GM21367 (cell line): ENCODE results near the gene TUBGCP6.

ENCODE experiments used
- ATAC-seq: cut with Tn5 transposase; IDR thresholded peaks from one replicate; pipeline ENCODE4 v1.9.1; 2021; ENCODE audit not compliant: unreplicated experiment

The TUBGCP6 gene, protein sequence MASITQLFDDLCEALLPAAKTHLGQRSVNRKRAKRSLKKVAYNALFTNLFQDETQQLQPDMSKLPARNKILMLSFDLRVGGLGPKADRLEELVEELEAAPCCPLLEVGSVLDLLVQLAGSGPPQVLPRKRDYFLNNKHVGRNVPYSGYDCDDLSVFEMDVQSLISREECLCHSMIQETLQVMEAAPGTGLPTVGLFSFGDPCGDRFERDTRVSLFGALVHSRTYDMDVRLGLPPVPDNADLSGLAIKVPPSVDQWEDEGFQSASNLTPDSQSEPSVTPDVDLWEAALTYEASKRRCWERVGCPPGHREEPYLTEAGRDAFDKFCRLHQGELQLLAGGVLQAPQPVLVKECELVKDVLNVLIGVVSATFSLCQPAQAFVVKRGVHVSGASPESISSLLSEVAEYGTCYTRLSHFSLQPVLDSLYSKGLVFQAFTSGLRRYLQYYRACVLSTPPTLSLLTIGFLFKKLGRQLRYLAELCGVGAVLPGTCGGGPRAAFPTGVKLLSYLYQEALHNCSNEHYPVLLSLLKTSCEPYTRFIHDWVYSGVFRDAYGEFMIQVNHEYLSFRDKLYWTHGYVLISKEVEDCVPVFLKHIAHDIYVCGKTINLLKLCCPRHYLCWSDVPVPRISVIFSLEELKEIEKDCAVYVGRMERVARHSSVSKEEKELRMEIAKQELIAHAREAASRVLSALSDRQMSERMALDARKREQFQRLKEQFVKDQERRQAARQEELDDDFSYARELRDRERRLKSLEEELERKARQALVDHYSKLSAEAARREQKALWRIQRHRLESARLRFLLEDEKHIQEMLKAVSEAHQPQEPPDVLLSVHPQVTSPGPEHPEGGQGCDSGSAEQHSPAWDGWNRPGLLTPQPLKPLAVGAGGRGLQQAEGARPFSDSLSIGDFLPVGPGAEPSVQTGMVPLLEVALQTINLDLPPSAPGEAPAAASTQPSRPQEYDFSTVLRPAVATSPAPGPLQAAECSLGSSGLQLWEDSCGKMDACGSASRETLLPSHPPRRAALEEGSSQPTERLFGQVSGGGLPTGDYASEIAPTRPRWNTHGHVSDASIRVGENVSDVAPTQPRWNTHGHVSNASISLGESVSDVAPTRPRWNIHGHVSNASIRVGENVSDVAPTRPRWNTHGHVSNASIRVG (N-terminal part only)

DNA sequence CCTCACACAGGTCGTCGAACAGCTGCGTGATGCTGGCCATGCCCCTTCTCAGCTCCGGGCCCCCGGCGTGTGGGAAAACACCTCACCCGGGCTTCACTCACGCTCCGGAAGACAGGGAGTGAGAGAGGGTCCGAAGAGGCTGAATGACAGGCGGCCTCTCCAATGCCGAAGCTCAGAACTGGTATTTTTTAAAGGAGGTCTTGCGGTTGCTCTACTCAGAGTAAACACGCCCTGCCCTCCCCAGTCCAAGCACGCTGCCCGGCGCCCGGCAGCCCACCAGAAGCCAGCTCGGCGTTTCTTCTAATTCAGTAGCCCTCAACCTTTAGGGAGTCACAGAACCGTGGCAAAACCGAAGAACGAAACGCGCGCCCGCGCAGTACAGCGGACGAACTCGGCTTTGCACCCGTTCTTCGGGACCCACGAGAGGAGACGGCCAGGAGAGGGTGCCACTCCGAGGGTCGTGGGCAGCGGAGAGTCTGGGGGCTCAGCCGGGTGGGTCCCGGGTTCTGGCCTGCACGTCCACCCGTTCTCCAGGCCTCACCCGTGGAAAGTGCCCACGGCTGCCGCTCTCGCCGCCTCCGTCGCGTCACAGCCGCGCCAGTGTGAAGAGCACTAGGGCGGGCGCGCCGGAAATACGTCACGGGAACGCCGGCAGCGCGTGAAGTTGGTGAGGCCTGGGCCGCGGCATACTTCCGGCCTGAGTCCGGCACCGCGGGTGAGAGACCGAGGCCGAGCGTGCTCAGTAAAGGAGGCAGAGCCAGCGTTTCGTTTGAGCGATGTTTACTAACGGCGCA, at the start of gene TUBGCP6:
TSS of gene TUBGCP6 (minus strand) at position 604 of the 794 bp plus-strand sequence. CDS start at position 40, 564 bp downstream.
- no peak for ATAC-seq

GRCh38 chr22:50294319-50294656, 49.5 kb upstream of the TUBGCP6 start:
- no peak for ATAC-seq

DNA sequence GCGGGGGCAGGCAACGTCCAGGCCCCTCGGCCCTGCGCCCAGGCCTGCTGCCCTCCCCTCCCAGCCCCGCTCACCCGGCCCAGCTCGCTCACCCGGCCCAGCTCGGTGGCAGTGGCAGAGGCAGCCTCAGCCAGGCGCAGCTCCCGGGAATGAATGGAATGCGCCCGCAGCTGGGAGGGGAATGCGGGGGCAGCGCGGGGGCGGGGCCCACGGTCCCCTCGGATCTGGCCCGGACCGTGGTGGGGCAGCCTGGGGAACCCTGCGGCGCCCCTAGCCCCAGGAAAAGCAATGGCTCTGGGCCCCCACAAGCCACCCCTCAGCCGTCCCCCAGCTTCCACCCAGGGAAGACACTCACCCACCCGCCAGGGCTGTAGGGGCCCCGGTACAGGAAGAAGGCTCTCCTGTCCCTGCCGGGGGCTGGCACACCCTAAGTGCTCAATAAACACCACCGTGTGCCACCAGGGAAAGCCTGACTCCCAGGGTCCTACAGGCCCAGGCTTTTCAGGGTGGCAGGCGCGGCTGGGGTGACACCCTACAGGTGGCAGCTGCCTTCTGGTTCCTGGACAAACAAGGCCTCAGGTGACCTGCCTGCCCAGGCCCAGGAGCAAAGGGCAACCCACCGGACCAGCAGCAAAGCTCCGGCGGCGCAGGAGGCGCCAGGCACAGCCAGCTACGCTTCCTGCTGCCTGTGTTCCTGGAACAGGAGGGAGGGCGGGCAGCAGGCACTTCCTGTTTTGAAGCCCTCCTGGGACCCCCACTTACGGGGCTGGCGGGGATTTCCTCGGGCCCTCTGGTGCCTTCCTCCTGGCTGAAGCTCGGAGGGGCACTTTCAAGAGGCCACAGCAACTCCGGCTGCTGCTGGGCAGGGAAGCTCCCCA, 48.9 kb upstream of the TUBGCP6 start:
- no peak for ATAC-seq

GRCh38 chr22:50292643-50293440, 48.0 kb upstream of the TUBGCP6 start:
- no peak for ATAC-seq

DNA sequence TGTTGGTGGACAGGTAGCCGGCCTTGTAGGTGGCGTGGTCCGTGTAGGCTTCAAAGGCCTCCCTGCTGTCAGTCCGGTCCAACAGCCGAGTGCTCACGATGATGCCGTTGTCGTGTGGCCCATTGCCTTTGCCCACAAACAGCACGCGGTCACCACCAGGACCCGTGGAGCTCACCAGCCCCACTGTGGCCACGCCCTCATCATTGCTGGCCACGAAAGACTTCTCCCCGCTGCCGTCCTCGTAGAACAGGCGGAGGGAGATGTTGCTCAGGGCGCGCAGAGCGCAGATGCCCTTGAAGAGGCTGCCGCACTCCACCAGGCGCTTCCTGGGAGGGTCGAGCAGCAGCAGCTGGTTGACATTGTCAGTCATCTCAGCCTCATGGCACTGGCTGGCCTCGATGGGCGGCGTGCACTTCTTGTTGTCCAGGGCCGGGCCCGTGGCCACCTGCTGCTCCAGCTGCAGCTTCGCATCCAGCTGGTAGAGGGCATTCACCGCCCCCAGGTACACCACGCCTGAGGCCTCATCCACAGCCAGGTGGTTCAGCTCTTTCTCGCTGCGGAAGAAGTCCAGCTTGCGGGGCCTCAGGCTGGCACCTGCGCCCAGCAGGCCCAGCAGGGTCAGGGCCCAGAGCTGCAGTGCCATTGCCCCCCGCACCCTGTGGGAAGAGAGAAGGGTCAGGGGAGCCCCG, 45.3 kb upstream of the TUBGCP6 start:
- ATAC-seq: no peak

DNA sequence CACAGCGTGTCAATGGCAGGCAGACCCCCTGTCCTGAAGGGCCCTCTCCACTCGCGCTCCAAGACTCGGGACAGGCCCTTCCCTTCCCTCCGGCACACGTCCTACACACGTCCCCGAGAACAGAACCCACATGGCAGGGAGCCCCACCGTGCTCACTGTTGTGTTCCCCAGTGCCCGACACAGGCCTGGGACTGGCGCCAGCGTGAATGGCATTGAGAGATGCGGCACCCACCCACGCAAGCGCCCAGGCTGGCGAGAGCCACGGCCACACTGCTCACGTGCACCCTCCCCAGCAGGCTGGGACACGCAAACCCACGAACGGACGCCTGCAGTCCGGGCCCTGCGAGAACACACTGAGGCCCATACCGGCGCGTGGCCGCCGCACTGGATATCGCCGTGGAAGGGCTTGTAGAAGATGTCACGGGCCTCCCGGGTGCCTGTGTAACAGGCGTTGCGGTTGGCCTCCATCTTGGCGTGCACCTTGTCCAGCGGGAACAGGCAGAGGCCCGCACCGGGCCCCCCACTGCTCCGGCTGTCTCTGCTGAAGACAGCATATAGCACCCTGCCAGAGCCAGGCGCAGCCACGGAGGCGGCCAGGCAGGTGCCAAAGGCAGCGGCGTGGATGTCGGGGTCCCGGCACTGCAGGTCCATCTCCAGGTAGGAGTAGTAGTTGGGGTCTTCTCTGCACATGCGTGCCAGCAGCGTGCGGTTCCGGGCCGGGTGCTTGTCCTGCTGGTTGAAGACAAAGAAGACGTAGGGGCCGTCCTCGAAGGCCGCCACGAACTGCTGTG, 44.5 kb upstream of the TUBGCP6 start:
- no peak for ATAC-seq

GRCh38 chr22:50287731-50288130, 42.9 kb upstream of the TUBGCP6 start:
- no peak for ATAC-seq

GRCh38 chr22:50286701-50287318, 42.0 kb upstream of the TUBGCP6 start:
- no peak for ATAC-seq

- no peak for ATAC-seq
These were observed 41.5 kb upstream of the TUBGCP6 start for GRCh38 chr22:50286275-50286674.

- ATAC-seq: no peak
These were observed 40.9 kb upstream of the TUBGCP6 start for GRCh38 chr22:50285568-50286229.

DNA sequence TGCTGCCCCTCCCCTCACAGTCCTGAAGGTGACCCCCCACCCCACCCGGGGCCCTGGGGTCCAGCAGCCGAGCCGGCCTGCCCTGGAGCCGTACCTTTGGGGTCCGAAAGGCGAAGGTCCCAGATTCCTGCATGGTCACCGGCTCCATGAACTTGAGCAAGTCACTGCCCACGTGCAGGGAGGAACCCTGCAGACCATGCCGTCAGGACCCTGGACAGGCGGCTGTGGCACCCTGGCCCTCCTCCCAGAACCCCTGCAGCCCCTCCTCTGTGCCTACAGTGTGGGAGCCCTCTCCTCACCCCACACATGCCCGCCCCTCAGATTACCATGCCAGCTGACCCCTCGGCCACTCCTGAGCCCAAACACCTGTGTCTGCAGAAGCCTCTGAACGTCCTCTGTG, 39.7 kb upstream of the TUBGCP6 start:
- ATAC-seq: no peak

- no peak for ATAC-seq
These were observed 39.0 kb upstream of the TUBGCP6 start for GRCh38 chr22:50283821-50284220.

GRCh38 chr22:50282361-50283155, 37.7 kb upstream of the TUBGCP6 start:
- no peak for ATAC-seq

DNA sequence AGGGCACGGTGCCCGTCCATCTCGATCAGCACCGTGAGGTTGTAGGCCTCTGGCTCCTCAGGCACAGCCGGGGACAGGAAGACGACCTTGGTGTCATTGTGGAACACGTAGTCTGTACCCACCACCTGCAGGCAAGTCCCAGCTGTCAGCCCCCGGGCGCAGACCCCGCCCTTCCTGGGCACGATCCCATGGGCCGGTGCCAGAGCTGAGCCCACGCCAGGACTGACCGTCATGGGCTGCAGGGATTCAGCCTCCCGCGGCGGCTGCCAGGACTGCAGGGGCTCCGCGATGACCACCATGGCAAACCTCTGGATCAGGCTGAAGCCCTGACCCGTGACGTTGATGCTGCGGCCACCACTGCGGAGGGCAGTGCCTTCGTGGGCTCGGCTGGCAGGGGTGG, 37.1 kb upstream of the TUBGCP6 start:
- ATAC-seq: no peak

DNA sequence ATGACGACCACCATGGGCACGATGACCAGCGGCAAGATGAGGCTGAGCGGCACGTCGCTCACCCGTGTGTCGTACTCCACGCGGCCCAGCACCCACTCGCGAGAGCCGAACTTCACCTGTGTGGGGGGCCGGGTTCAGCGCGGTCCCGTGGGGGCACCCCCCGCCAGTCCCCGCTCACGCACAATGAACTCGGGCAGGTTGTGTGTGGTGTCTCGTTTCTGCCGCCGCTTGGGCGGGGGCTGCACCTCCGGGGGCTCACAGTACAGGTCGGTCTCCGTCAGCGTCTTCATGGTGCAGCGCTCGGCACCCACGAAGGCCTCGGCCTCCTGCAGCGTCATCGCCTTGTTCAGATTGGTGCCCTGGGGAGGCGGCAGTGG, 36.5 kb upstream of the TUBGCP6 start:
- ATAC-seq: no peak
